ENCODE data around the gene RAD1.

DNA sequence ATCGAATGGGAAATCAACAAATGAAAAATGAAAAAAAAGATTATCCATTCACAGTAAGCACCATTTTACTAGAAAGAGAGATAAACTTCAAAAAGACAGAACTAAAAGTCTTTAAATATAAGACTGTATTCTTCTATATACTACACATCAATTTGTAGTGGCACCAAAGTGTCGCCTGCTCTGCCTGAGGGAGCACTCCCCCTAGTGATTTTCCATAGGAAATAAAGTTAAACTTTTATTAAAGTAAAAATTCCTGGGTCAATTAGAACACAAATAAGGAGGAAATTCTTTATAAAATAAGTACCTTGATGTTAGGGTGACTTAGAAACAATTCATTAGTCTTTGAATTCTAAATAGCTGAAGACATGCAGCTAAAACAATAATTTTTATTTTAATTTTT lies 9.7 kb downstream of the RAD1 start:
- TF ChIP-seq CTCF (IDR thresholded peaks at IDR 0.05) (no peak), POLR2AphosphoS5 (IDR thresholded peaks at IDR 0.05) (no peak), POLR2A (IDR thresholded peaks at IDR 0.05) (no peak), EP300 (IDR thresholded peaks at IDR 0.05; ENCODE audit: low read depth) (no peak)
